ENCODE data around the gene P2RY12.

Gene P2RY12

DNA sequence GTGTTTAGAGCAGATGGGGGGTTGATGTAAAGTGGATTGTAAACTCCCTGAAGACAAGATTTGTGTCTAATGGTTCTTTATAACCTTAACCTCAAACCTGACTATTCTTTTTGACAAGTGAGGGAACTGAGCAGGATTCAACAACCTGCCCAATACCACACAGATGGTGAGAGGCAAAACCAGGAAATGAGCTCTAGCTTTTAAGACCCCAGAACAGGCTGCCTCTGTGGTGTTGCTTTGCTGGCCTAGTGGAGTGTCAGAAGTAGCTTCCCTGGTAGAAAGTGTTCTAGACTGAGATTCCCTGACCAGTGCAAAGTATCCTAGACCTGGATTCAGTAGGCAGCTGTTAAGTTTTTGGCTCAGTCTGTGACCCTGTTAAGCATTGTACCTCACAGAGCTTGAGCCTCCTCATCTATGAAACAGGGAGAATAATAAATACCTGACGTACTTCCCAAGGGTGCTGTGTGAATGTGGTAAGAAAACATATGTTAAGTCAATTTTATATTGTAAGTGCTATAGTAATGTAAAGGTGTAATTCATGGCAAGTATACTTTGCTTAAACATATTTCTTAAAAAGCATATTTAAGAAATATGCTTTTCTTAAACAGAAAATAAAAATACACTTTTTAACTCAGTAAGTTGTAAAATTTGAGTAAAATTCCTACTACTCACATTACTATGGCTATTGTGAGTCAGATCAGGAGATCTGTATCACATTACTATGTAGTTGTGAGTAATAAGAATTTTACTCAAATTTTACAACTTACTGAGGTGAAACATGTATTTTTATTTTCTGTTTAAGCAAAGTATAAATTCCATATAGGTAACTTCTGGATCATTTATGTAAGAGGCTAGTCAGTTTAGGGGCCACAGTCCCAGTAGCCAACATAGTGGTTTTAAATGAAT is 76.7 kb downstream of the P2RY12 start:
- DNase-seq (ENCODE audit: low read depth) = no peak
- TF ChIP-seq, protein P1, sequence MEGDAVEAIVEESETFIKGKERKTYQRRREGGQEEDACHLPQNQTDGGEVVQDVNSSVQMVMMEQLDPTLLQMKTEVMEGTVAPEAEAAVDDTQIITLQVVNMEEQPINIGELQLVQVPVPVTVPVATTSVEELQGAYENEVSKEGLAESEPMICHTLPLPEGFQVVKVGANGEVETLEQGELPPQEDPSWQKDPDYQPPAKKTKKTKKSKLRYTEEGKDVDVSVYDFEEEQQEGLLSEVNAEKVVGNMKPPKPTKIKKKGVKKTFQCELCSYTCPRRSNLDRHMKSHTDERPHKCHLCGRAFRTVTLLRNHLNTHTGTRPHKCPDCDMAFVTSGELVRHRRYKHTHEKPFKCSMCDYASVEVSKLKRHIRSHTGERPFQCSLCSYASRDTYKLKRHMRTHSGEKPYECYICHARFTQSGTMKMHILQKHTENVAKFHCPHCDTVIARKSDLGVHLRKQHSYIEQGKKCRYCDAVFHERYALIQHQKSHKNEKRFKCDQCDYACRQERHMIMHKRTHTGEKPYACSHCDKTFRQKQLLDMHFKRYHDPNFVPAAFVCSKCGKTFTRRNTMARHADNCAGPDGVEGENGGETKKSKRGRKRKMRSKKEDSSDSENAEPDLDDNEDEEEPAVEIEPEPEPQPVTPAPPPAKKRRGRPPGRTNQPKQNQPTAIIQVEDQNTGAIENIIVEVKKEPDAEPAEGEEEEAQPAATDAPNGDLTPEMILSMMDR (IDR thresholded peaks at IDR 0.05; ENCODE audit: control insufficient read depth, extremely low read depth, insufficient read depth) = no peak
- no peak overlapping the region for H3K4me3 ChIP-seq (ENCODE audit: low read depth, low read length)

DNA sequence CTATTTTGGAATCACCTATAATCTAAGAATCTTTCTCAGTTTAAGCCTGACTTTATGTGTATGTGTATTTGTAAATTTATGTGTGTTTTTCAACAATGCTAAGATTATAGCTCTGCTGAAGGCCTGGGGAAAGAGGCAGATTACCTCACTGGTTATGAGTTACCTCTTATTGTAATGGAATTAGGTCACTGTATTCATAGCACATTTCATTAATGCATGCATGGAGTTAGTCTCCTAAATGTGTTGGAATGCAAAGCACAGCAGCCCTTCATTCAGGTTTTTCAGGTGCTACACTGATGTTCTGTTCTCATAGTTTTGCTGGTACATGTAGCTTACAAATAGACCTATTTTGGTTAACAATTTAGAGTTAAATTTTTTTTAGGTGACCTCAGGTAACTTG is 77.4 kb downstream of the P2RY12 start:
- no peak for DNase-seq (ENCODE audit: low read depth)
- TF ChIP-seq, protein P1 (IDR thresholded peaks at IDR 0.05; ENCODE audit: control insufficient read depth, extremely low read depth, insufficient read depth) = no peak

DNA sequence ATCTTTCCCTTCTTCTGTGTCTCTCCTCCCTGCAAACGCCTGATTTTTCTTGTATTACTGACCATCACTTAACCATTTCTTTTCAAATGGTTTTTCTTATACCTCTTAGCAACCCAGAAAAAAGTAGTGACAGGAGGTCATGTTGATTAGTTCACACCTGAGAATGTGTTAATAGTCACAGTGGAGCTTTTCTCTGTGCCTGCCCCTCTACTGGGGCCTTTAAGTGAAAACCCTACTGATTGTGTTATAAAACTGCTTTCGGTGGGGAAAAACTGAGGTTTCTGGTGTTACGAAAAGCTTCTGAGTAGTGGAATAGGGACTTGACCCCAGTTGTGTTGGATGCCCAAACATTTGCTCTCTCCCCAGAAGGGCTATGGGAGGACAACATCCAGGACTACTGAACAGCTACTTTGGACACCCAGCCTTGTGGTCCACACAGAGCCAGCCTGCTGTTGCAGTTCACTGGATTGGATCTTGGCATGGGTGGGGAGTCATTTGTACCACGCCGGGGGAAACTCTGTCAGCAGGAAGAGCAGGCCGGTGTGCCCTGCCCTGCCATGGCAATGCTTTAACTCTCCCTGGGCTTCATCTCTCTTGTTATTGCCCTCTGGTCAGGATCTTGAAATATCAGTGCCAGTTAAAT is 78.3 kb downstream of the P2RY12 start:
- DNase-seq (ENCODE audit: low read depth) = no peak
- no peak overlapping the region for H3K4me3 ChIP-seq (ENCODE audit: low read depth, low read length)
- TF ChIP-seq, protein P1 (IDR thresholded peaks at IDR 0.05; ENCODE audit: control insufficient read depth, extremely low read depth, insufficient read depth) = no peak

More for the DNA sequence above, 77.4 kb downstream of the P2RY12 start:
- H3K4me3 ChIP-seq (ENCODE audit: low read depth, low read length) = no peak overlapping the region

DNA sequence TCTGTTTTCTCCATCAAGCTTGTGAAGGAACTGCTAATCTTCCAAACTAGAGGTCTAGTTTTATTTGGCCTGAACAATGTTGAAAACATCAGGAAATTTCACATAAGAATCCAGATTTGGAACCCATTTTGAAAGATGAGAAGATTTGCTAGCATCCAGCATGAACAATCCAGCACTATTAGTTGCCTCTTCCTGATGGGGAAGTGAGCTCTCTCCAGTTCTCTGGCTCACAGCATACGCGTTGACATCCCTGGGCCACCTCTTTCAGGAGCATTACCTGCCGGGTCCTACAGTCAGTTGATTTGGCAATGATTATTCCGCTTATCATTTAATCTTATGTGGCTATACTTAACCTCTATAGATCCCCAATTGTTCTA is 78.8 kb downstream of the P2RY12 start:
- H3K4me3 ChIP-seq (ENCODE audit: low read depth, low read length) = no peak overlapping the region
- TF ChIP-seq, protein P1 (IDR thresholded peaks at IDR 0.05; ENCODE audit: control insufficient read depth, extremely low read depth, insufficient read depth) = no peak
- no peak for DNase-seq (ENCODE audit: low read depth)

DNA sequence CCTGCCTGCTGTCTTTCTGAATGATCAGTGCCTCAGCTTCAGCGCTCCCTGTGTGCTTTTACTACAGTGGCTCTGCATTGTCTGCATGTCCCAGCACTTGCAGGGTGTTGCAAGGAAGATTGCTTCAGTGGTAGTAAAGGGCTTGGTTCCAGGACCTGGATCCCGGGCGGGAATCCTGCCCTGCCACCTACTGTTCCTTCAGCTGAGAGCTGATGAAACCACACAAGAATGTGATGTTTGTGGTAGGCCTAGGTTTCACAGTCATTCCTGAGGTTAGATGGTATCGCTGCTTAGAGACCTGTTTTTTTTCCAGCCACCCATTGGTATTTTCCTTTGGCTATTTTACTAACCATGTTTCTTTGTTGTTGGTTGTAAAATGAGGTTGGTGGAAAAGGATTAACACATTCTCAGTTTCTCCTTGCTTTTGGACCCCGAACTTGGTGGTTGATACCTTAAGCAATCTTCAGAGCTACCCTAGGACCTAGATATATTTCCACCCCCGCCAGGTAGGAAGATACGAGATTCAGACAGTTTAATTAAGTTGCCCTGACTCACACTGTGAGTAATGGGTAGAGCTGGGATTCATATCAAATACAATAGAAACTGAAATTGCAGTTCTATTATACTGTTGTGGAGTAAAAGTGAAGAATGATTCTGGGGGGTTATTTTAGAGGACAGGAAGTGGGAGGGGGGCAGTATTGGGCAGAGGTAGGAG is 79.3 kb downstream of the P2RY12 start:
- peak; percentile 72 for DNase-seq (ENCODE audit: low read depth)
- H3K4me3 ChIP-seq (ENCODE audit: low read depth, low read length) = no peak overlapping the region
- TF ChIP-seq, protein P1 (IDR thresholded peaks at IDR 0.05; ENCODE audit: control insufficient read depth, extremely low read depth, insufficient read depth) = peak; percentile 46

DNA sequence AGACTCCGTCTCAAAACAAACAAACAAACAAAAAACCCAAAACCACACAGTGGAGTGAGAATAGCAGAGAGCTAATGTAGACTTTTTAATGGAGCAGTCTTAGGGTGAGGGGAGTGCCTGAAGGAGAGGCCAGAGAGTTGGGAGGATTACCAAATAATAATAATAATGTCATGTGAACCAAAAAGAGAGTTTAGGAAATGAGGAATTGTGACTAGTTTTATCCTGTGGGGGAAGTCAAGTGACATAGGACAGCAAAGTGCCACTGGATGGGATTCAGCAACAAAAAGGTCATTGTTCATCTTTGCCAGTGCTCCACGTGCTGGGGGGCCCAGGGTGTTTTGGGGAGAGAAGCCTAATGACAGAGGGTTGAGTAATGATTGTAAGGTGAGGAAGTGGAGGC is 80.8 kb downstream of the P2RY12 start:
- DNase-seq (ENCODE audit: low read depth) = no peak
- H3K4me3 ChIP-seq (ENCODE audit: low read depth, low read length) = no peak overlapping the region
- TF ChIP-seq, protein P1 (IDR thresholded peaks at IDR 0.05; ENCODE audit: control insufficient read depth, extremely low read depth, insufficient read depth) = no peak
